HCEC 1CT (cell line): ENCODE results near the gene CAPN2.
"Not testable (repeated sequence)": the region's sequence is repeated elsewhere in the genome, so short reads cannot be mapped to it uniquely, and the experiment has no call there.

Experiments used
- DNase-seq: peaks from one replicate; pipeline ENCODE4 v3.0.0-alpha.2; 2017

The CAPN2 gene

DNA sequence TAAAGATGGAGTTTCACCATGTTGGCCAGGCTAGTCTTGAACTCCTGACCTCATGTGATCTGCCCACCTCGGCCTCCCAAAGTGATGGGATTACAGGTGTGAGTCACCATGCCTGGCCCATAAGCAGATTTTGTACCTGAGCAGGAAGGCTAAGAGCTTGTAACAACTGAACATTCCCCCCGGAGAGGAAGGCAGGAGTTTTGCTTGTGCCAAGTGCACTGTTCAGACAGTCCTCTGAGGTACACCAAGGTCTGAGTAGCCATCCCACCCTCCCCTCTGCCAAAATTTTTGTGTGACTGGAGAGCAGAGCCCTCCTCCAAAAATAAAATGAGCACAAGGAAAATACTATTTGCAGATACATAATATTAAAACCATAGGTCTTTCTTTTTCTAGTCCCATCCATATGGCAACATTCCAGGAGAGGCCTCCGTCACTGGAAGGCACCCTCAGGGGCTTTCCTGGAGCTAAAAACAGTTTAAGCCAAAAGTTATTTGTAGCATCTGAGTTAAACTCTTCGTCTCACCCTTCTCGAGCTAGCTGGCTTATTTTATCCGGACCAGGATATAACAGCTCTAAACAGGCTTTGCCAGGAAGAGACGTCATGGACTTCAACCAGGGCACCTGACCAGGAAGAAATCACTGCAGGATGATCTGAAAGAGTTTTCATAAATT, 27.2 kb downstream of the CAPN2 start:
- DNase-seq = no peak

DNA sequence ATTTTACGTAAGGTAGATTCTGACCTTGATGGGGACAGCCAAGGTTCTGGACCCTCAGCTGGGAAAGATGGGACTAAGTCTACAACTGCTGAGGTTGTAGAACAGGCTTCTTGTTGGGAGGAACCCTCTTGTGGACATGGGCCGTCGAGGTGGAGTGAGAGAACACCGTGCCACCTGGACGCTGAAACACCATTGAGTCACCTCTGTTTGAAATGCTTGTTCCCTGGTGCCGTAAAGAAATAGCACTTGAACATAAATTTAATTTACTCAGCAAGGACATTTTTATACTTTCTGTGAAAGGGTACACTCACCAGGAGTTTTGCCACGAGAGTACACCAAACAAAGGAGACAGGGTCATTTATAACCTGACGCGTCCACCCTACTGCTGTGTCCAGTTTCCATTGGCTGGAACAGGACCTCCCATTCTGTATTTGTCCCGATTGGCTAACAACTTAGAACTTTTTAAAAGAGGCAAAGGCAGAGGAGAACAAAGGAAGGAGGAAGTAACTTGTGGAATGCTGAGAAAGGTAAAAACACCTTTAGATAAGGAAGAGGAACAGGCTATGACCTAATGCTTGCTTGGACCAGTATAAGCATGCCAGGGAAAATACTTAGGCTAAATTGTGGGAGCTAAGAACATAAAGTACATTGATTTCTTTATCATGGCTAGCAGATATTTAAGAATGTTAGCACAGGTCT, 27.8 kb downstream of the CAPN2 start:
- DNase-seq = not testable (repeated sequence)

DNA sequence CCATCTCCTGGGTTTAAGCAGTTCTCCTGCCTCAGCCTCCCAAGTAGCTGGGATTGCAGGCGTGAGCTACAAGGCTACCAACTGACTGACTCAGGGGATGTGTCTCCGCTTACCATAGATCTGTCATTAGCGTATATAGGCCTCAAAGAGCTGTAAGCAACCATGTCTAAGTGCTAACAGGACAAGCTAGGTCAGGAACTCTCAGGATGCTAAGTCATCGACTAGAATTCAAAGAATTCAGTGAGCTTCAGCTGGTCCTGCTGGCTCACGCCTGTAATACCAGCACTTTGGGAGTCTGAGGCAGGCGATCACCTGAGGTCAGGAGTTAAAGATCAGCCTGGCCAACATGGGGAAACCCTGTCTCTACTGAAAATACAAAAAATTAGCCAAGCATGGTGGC, 29.5 kb downstream of the CAPN2 start:
- peak; percentile 46 for DNase-seq

DNA sequence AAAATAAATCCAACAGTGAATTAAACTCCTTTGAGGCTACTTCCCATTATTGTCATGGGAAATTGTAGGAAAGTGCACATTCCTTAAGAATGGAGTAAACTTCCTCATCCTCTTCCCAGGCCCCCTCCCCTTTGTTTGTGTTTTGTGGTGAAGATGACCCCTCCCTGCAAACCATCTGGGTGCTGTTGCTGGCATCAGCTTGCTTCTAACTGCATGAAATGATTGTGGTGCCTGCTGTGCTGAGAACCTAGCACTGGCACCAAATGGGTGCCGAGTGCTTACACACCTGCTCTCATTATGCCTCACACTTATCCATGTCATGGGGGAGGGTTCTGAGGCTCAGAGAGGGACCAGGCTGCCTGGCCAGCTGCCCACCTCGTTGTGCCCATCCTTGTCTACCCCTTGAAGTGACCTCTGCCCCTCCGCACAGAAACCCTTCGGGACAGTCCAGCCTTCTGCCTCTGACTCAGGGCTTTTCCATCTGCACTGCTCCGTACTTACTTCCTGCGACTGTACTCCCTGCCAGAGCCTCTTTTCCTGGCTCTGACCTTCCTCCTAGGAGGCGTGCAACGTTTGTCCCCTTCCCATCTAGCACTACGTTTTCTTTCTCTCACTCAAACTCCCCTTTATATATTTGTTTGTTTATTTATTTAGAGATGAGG, 30.6 kb downstream of the CAPN2 start:
- peak; percentile 23 for DNase-seq

DNA sequence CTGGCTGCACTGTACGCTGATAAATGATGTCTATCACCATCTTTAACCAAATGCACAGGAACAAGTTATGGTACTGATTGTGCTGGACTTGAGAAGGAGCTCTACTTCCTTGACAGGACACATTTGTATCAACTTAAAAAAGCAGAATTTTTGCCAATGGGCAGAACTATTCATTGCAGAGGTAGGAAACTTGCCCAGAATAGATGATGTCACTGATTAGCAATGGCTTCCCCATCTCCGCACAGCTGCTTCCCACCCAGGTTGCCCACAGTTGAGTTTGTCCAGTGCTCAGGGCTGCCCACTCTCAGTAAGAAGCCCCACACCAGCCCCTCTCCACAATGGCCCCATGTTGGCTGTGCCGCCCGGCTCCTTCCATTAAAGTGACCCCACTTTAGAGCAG, 33.4 kb downstream of the CAPN2 start:
- DNase-seq = peak; percentile 27

DNA sequence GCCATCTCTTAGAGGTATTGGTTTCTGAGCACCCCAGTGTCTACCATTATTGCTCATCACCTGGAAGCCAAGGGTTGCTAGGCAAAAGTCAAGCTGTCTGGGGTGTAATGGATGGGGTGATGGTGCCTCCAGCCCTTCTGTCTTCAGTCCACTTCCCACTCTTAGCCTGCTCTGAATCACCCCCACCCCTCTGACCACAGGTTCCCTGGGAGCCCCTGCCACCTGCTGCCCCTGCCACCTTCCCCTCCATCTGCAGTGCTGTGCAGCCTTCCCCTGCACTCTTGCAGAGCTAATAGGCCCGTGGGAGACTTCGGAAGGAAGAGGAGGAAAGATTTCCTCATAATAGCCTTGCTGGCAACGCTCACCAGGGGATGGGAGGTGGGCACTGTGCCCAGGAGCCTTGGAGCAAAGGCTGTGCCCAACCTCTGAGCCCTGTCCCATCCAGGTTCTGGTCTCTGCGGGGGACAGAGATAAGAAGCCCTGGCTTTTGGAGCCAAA, 35.5 kb downstream of the CAPN2 start:
- peak; percentile 44 for DNase-seq

DNA sequence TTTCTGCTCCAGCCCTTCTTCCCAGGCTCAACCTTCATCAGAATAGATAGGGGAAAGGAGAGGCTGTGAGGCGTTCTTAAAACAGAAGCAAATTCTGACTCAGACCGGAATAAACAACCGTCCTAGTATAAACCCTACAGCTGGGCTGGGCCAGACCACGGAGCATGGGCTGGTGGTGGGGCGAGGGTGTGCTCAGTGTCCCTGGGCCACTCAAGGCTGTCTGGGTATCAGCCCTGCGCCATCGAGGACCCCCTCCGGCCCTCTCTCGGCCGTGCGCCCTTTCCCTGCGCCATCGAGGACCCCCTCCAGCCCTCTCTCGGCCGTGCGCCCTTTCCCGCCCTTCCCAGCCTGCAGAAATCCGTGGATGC, 36.0 kb downstream of the CAPN2 start:
- DNase-seq = peak; percentile 79

DNA sequence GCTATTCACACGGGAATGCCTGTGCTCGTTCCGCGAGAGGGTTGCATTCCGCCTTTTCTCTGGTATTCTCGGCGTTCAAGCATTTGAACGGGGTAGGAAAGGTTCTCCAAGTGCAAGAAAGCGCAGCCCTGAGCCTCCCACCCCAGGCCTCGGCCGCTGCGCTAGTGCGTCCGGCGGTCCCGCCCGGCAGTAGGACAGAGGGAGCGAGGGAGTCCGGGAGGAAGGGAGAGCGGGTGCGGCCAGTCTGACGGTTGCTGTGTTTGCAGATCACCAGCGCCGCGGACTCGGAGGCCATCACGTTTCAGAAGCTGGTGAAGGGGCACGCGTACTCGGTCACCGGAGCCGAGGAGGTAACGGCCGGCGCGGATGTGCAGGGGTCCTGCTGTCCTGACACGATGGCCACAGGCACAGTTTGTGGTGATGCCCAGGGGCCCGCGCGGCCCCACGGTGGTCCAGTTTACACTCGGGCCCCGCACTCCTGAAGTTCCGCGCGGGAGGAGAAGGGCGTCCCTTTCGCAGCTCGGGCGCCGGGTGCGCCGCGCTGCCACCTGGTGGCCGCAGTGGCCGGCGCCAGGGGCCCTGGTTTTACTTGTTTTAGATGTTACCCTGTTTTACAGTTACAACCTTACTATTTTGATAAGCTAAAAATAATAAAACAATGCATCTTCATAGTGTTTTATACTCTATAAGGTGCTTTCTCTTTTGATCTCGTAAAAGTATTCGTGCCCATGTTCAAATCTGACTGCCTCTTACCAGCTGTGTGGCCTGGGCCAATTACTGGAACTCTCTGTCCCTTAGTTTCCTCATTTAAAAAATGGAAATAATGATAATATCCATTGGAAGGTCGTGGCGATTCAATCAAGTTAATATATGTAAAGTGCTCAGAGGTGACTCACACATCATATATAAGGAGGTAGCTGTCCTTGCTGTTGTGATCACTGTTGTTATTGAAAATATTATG, 36.7 kb downstream of the CAPN2 start:
- DNase-seq = peak; percentile 40

DNA sequence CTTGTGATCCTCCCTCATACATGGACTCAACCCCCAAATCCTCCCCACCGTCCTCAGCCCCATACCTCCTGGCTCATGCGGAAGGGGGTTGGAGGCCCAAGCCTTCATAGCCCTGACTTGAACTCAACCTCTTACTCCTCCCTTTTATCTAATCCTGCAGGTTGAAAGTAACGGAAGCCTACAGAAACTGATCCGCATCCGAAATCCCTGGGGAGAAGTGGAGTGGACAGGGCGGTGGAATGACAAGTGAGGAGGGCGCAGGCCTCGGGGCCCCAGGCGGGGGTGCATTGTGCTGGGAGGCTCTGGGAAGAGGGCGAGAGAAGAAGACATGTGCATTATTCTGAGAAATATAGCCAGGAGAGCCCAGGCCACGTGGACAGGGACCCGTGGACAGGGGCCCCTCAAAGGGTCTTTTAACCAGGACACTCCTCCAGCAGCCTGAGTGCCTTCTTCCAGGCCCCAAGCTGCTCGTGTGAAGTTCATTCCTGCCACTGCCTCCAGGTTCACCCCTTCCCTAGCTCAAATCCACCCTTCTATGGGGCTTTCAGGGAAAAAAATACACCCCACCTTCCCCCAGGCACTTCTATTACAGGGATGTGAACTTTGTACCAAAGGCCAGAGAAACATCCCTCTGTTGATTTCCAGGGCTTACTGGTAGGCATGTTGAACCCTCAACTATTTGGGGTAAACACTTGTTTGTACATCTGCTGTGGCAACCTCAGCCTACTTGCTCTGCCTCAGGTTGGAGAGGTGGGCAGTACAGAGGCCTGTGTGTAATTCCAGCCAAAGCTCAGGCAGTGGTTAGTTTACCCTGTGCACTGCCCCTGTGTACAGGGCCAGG, 38.6 kb downstream of the CAPN2 start:
- no peak for DNase-seq

DNA sequence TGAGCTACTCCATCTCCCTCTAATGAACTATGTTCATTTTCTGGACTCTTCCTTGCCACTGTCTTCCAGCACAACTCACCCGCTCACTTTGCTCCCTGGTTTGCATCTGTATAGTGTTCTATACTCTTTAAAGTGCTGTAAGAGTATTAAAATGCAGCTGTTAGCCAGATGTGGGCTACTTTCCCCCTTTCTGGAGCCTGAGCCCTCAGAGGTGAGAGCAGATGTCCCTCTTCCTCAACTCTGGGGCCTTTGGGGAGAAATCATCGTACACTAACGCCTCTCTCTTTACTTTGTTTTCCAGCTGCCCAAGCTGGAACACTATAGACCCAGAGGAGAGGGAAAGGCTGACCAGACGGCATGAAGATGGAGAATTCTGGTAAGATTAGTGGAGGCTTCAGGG, 39.4 kb downstream of the CAPN2 start:
- DNase-seq = no peak

DNA sequence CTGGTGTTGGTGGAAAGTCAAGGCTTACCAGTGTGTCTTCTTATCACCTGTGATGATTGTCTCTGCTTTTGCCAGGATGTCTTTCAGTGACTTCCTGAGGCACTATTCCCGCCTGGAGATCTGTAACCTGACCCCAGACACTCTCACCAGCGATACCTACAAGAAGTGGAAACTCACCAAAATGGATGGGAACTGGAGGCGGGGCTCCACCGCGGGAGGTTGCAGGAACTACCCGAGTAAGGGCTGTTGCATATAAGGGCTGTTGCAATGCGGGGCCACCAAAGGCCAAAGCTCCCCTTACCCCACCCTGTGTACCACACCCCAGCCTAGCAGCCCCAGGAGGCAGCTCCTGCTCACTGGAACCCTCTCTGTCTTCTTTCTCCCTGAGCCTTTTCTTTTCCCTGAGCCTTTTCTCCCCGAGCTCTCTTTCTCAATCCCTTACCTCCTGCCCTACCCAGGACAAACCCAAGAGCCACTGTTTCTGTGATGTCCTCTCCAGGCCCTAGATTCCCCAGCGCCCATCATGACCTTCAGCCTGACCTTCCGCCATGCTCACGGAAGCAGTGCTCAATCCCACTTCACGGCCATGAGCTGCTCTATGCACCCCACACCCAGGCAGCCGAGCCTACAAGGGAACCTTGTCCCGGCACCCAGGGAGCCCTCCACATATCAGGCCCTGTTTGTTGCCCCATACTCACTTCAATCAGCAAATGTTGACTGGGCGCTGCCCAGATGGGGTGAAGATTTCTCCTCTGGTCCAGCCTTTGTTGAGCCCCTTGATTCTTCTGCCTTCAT, 40.6 kb downstream of the CAPN2 start:
- no peak for DNase-seq

DNA sequence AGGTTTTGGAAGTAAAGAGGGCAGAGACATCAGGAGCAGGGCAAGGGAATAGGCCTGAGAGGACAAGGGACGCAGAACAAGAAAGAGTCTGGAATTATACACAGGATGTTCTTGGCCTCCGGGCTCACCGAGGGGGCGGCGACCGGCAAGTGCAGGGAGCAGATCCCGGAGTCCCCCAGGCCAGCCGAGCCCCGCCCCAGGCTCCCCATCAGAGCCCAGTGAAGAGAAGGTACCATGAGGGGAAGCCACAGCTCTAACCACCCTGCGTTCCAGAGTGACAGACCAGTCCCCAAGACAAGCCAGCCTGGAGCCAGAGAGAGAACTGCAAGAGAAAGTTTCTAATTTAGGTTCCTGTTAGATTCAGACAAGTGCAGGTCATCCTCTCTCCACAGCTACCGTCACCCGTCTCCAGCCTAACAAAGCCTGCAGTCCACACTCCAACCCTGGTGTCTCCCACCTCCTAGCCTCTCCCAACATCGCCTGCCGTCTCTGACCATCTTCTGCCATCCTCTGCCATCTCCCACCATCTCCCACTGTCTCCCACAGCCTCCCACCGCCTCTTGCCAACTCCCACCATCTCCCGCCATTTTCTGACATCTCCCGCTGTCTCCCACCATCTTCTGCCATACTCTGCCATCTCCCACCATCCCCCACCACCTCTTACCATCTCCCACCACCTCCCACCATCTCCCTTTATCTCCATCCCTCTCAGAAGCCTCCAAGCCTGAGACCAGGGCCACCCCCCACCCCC, 42.5 kb downstream of the CAPN2 start:
- DNase-seq = no peak

DNA sequence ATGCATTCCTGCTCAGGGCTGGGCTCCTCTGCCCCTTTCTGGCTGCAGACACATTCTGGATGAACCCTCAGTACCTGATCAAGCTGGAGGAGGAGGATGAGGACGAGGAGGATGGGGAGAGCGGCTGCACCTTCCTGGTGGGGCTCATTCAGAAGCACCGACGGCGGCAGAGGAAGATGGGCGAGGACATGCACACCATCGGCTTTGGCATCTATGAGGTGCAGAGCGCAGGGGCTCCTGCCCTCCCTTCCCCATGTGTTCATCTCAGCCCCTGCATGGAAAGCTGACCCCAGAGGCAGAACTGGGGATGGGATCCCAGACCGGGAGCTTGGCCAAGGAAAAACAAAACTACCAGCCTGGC, 43.1 kb downstream of the CAPN2 start:
- DNase-seq = no peak

DNA sequence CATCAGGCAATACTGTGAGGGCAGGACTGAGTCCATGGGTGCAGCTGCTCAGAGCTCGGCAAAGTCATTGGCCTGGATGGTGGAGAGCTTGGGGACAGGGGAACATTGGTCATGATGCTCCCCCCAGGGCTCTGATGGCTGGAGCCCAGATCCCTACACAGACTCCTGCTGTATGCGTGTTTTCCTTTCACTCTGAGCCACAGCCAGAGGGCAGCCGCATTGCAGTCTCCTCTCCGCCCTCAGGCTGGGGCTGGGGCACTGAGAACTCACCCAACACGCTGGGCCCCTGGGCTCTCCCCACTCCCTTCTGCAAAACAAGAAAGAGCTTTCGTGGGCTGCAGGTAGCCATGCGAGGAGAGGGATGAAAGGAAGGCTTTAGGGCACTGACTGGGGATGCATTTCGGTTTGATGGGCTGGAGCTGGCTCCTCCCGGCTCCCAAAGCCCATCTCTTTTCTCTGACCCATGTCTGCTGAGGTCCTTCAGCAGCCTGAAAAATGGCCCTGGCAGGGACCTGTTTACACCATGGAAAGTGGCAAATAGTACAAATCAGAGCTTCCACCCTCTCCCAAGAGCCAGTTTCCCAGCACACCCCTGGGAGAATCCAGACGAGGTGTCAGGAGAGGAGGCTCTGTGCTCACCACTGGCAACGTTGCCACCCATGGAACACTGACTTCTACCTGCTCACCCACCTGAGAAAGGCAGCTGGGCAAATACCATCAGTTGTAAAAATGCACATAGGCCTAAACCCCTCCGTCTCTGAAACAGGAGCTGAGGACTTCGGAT, 43.8 kb downstream of the CAPN2 start:
- no peak for DNase-seq

DNA sequence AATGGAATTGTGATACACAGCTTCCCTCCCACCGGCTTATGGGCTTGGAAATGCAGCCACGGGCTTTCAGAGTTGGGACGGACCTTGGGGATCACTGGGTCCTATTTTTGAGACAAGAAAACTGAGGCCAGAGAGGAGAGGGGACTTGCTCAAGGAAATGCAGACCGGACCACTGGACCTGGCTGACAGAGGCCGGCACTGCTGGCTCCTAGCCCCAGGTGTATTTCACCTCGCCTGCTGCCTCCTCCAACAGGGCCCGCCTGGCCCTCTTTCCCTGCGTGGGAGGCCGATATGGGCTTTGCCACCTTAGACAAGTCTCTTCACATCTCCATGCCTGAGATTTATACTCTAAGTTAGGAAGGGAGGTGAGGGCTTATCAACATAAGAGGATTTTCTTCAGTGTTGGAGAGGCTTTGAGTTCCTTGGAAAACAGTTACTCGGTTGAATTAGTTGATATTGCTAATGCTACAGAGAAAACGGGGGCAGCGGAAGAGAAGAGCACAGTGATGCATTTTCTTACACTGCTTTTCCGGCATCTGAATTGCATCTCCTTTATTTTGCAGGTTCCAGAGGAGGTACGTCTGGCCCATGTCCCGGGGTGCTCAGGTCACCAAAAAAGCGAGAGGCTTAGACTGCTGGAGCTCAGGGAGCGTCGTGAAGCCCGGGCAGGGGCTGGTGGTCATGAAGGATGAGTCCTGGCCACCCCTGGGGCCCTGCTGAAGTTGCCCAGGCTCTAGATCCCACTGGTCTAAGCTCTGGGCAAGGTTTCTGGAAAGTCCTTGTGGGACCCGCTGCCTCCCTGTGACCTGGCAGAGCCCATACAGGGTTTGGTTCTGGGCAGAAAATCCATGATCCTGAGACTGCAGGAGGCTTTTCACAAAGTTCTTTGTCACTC, 44.7 kb downstream of the CAPN2 start:
- no peak for DNase-seq

DNA sequence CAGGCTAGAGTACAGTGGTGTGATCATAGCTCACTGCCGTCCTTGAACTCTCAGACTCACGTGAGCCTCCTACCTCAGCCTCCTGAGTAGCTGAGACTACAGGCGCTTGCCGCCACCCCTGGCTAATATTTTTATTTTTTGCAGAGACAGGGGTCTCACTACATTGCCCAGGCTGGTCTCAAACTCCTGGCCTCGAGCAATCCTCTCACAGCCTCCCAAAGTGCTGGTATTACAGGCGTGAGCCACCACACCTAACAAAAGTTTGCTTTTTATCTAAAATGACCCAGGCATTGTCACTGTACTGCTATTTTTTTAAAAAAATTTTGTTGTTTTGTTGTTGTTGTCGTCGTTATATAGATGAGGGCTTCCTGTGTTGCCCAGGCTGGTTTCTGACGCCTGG, 46.4 kb downstream of the CAPN2 start:
- no peak for DNase-seq

DNA sequence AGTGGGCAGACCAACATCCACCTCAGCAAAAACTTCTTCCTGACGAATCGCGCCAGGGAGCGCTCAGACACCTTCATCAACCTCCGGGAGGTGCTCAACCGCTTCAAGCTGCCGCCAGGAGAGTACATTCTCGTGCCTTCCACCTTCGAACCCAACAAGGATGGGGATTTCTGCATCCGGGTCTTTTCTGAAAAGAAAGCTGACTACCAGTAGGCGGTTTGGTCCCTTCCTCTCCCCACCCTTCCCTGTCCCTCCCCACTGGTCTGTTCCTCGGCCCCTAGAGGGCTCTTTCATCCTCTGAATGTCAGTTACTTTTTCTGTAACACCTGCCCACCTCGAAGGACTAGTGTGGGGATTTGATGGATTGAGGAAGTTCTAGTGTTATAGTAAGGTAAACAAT, 46.9 kb downstream of the CAPN2 start:
- no peak for DNase-seq

DNA sequence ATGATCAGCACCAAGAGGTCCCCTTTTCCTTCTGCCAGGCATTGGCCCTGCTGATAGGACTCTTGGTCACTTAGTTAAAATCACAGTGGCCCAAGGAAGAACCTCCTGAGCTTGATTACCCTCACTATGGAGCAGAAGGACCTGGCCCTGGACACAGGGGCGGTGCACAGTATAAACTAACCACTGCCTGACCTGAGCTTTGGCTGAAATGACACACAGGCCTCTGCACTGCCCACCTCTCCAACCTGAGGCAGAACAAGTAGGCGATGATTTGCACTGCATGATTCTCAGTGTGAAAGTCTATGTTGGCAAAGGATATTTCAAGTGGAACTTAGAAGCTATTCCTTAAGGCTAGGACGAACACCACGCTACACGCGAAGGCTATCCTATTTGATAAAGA, 48.5 kb downstream of the CAPN2 start:
- DNase-seq = no peak

DNA sequence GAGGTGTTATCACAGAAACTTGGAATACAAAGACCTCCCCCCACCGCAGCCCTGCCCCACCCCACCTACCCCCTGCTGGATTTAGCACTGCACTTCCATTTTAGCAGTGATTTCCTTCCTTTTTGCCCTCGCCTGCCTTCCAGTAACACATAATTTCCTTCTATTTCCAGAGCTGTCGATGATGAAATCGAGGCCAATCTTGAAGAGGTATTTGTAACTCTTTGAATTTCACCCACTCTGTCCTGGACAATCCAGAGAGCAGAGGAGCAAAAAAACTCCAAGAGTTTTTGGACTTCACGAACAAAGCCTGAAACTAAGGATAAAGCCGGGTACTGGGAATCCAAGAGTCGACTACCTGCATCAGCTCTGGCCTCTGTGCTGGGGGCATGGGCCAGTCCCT, 49.1 kb downstream of the CAPN2 start:
- DNase-seq = no peak
